ENCODE measurements around the gene C1orf21.

DNA sequence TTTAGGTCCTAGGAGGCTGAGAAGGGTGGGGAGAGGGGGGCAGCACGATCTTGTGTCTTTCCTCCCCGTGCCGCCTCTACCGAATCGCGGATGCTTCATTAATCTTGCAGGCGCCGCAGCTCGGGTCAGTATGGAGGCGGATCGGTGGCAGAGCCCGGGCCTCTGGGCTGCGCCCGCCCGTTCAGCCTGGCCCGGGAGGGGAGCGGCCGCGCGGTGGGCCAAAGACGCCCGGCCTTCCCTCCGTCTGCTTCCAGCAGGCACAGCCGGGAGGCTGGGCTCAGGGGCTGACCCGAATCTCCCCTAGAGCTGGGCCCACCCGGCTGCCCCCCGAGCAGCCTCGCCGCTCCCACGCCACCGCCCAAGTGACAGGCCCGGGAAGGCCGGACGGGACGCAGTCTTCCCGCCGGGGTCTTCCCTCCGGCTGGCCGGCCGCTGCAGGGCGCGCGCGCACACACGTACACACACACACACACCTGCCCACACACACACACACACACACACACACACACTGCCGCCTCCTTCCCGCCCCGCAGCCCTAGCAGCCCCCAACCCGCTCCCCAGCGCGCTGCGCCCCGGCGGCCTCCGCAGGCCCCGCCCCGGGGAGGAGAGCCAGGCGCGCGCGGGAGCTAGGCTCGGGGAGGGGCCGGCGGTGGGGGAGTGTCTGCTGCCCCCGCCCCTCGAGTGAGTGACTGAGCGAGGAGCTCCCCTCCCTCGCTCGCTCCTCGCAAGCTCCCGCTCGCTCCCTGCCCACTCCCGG lies at the start of gene C1orf21:
- TF ChIP-seq ARNT (IDR thresholded peaks at IDR 0.05) (no peak), ELF4 (IDR thresholded peaks at IDR 0.05) (no peak), BHLHE40 (IDR thresholded peaks at IDR 0.05; ENCODE audit: borderline replicate concordance) (no peak), FOXK2 (IDR thresholded peaks at IDR 0.05) (no peak), FOXA1 (IDR thresholded peaks at IDR 0.05) (no peak), SP1 (IDR thresholded peaks at IDR 0.05) (no peak), TARDBP (IDR thresholded peaks at IDR 0.05) (no peak), SUZ12 (IDR thresholded peaks at IDR 0.05) (no peak), FOXM1 (IDR thresholded peaks at IDR 0.05; ENCODE audit: borderline replicate concordance) (no peak), ZNF384 (IDR thresholded peaks at IDR 0.05) (no peak), CTBP1 (IDR thresholded peaks at IDR 0.05; ENCODE audit: borderline replicate concordance) (no peak), NFRKB (IDR thresholded peaks at IDR 0.05) (no peak), LEF1 (IDR thresholded peaks at IDR 0.05; ENCODE audit: borderline replicate concordance) (no peak)
- TF ChIP-seq, protein P1, sequence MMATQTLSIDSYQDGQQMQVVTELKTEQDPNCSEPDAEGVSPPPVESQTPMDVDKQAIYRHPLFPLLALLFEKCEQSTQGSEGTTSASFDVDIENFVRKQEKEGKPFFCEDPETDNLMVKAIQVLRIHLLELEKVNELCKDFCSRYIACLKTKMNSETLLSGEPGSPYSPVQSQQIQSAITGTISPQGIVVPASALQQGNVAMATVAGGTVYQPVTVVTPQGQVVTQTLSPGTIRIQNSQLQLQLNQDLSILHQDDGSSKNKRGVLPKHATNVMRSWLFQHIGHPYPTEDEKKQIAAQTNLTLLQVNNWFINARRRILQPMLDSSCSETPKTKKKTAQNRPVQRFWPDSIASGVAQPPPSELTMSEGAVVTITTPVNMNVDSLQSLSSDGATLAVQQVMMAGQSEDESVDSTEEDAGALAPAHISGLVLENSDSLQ (IDR thresholded peaks at IDR 0.05), result peak; percentile 85

Data from HEK293T (cell line).